HepG2 (cell line): ENCODE data around the gene TPX2.

Source experiments
- CEBPZ ChIP-seq: IDR thresholded peaks from 2 replicates; pipeline ENCODE4 v1.6.1; 2012; ENCODE audit warnings: low read length, improper control_type of control experiment
- CTCF ChIP-seq: sonication (generic); formaldehyde crosslinking; IDR thresholded peaks from 2 replicates; pipeline ENCODE4 v1.5.0; 2020; ENCODE audit warnings: mild to moderate bottlenecking, missing genetic modification reagents, moderate library complexity
- ELK4 ChIP-seq: sonication (generic); formaldehyde crosslinking; IDR thresholded peaks from 2 replicates; pipeline ENCODE4 v1.9.0; 2021; ENCODE audit warnings: missing genetic modification reagents, borderline replicate concordance
- KLF16 ChIP-seq, 2 experiments: sonication (generic) in 1 of 2; formaldehyde crosslinking in 1 of 2; IDR thresholded peaks; 2 replicates each; pipeline versions ENCODE4 v1.6.1 to v1.8.0; 2016 to 2023; ENCODE audit warnings: missing genetic modification reagents in 2 of 2, missing compliant biosample characterization in 1 of 2
- NCOR1 ChIP-seq: fragments of 200-600 bp; sonication (generic); IDR thresholded peaks from 2 replicates; pipeline ENCODE4 v1.7.0; 2017; ENCODE audit warnings: antibody characterized with exemption, low read length, borderline replicate concordance
- NR2F6 ChIP-seq, 2 experiments: IDR thresholded peaks; 2 replicates each; pipeline ENCODE4 v1.6.1; 2016; ENCODE audit warnings: antibody characterized with exemption in 1 of 2, mild to moderate bottlenecking in 1 of 2
- RFX1 ChIP-seq: fragments of 450-650 bp; IDR thresholded peaks from 2 replicates; pipeline ENCODE4 v1.6.1; 2017
- SMC3 ChIP-seq: IDR thresholded peaks from 2 replicates; pipeline ENCODE4 v1.6.1; 2011; ENCODE audit warnings: low read length, improper control_type of control experiment
- SP2 ChIP-seq: sonication (generic); formaldehyde crosslinking; IDR thresholded peaks from 2 replicates; pipeline ENCODE4 v1.5.1; 2020; ENCODE audit warnings: mild to moderate bottlenecking, missing genetic modification reagents
- ZNF138 ChIP-seq: sonication (generic); formaldehyde crosslinking; IDR thresholded peaks from 2 replicates; pipeline ENCODE4 v1.5.0; 2020; ENCODE audit warnings: mild to moderate bottlenecking, low read depth, missing genetic modification reagents
- ZNF274 ChIP-seq: sonication (generic); formaldehyde crosslinking; IDR thresholded peaks from 2 replicates; pipeline ENCODE4 v1.5.1; 2020; ENCODE audit warnings: mild to moderate bottlenecking, missing genetic modification reagents
- ZNF354B ChIP-seq: sonication (generic); formaldehyde crosslinking; IDR thresholded peaks from 2 replicates; pipeline ENCODE4 v1.8.0; 2022; ENCODE audit warnings: mild to moderate bottlenecking, missing genetic modification reagents

- TF ChIP-seq SP2 (CRISPR knock-in tag) (no peak), ZNF354B (CRISPR knock-in tag) (no peak), CEBPZ (no peak), CTCF (CRISPR knock-in tag) (no peak), ELK4 (no peak), NR2F6 (IDR thresholded peaks at IDR 0.05) (no peak), NR2F6 (CRISPR knock-in tag; IDR thresholded peaks at IDR 0.05) (no peak), KLF16 (CRISPR knock-in tag; IDR thresholded peaks at IDR 0.05) (no peak), ZNF274 (CRISPR knock-in tag) (no peak), SMC3 (no peak), NCOR1 (no peak), ZNF138 (CRISPR knock-in tag) (no peak), RFX1 (no peak)
These were observed 105.7 kb downstream of the TPX2 start for GRCh38 chr20:31844737-31845299.
